NCI-H2029 (cell line): ENCODE measurements around the gene CTSZ.
"Not testable (repeated sequence)": the region's sequence is repeated elsewhere in the genome, so short reads cannot be mapped to it uniquely, and the experiment has no call there.

ENCODE experiments used
- DNase-seq: peaks from one replicate; lab custom pipeline; 2025; lab: John Stamatoyannopoulos, UW

The CTSZ gene

GRCh38 chr20:59006864-59007664, at the start of gene CTSZ:
TSS of gene CTSZ (minus strand) at chr20:59007254. CDS start at chr20:59007128, 126 bp downstream.
- no peak for DNase-seq

- no peak for DNase-seq
Measured at GRCh38 chr20:59055302-59055701, 48.2 kb upstream of the CTSZ start.

GRCh38 chr20:59051666-59052185, 44.7 kb upstream of the CTSZ start:
- DNase-seq: no peak

- DNase-seq: no peak
Measured at GRCh38 chr20:59050437-59050836, 43.4 kb upstream of the CTSZ start.

- no peak for DNase-seq
Measured at GRCh38 chr20:59048681-59049030, 41.6 kb upstream of the CTSZ start.

- DNase-seq: no peak
Measured at GRCh38 chr20:59047938-59048680, 41.1 kb upstream of the CTSZ start.

GRCh38 chr20:59046862-59047261, 39.8 kb upstream of the CTSZ start:
- no peak for DNase-seq

GRCh38 chr20:59044796-59045195, 37.7 kb upstream of the CTSZ start:
- no peak for DNase-seq

GRCh38 chr20:59044295-59044694, 37.2 kb upstream of the CTSZ start:
- no peak for DNase-seq

- no peak for DNase-seq
Measured at GRCh38 chr20:59043698-59044097, 36.6 kb upstream of the CTSZ start.

- peak; percentile 93 for DNase-seq
Measured at GRCh38 chr20:59042796-59043631, 36.0 kb upstream of the CTSZ start.

GRCh38 chr20:59042151-59042795, 35.2 kb upstream of the CTSZ start, which contains the start of gene PRELID3B:
TSS of gene PRELID3B (minus strand) at chr20:59042786. CDS start at chr20:59042730, 56 bp downstream.
- no peak for DNase-seq

- not testable (repeated sequence) for DNase-seq
Measured at GRCh38 chr20:59041487-59041886, 34.4 kb upstream of the CTSZ start.

GRCh38 chr20:59040667-59041066, 33.6 kb upstream of the CTSZ start:
- DNase-seq: no peak

- DNase-seq: no peak
Measured at GRCh38 chr20:59039233-59039632, 32.2 kb upstream of the CTSZ start.

- DNase-seq: no peak
Measured at GRCh38 chr20:59037386-59037785, 30.3 kb upstream of the CTSZ start.

GRCh38 chr20:59035381-59035780, 28.3 kb upstream of the CTSZ start:
- DNase-seq: no peak

- no peak for DNase-seq
Measured at GRCh38 chr20:59033616-59034165, 26.6 kb upstream of the CTSZ start.

- DNase-seq: no peak
Measured at GRCh38 chr20:59033093-59033492, 26.0 kb upstream of the CTSZ start.

- DNase-seq: no peak
Measured at GRCh38 chr20:59032713-59033059, 25.6 kb upstream of the CTSZ start.

- DNase-seq: peak; percentile 95
Measured at GRCh38 chr20:59032023-59032712, 25.1 kb upstream of the CTSZ start, which contains the start of gene ATP5F1E. TSS of gene ATP5F1E (minus strand) at chr20:59032335. CDS start at chr20:59032251, 84 bp downstream.
